Loucy (cell line): ENCODE results near the gene RTEL1.

Source experiments
- H2AFZ ChIP-seq: fragments of 200-600 bp; sonication (generic); 2 replicates; pipeline ENCODE4 v1.6.0; 2016; ENCODE audit warnings: antibody characterized with exemption, mild to moderate bottlenecking, low read length, moderate library complexity
- H3F3A ChIP-seq: fragments of 200-600 bp; 2 replicates; pipeline ENCODE4 v1.6.0; 2016; ENCODE audit warnings: antibody characterized with exemption, low read depth, mild to moderate bottlenecking
- H3K27me3 ChIP-seq: fragments of 200-600 bp; sonication (generic); 2 replicates; pipeline ENCODE4 v1.6.1; 2014; ENCODE audit warnings: low read length, mild to moderate bottlenecking; ENCODE audit not compliant: insufficient read depth, poor library complexity, severe bottlenecking
- H3K36me3 ChIP-seq: fragments of 200-600 bp; sonication (generic); 2 replicates; pipeline ENCODE4 v1.6.1; 2016; ENCODE audit warnings: low read length; ENCODE audit not compliant: insufficient read depth
- H3K4me1 ChIP-seq: fragments of 200-600 bp; sonication (generic); 2 replicates; pipeline ENCODE4 v1.5.1; 2014; ENCODE audit warnings: low read length, mild to moderate bottlenecking; ENCODE audit not compliant: insufficient read depth, poor library complexity, severe bottlenecking
- H3K4me2 ChIP-seq: fragments of 200-600 bp; sonication (generic); 2 replicates; pipeline ENCODE4 v1.6.0; 2014; ENCODE audit warnings: antibody characterized with exemption, low read length, low read depth, mild to moderate bottlenecking; ENCODE audit not compliant: poor library complexity, severe bottlenecking
- H3K4me3 ChIP-seq: fragments of 200-600 bp; sonication (generic); 2 replicates; pipeline ENCODE4 v1.5.1; 2014; ENCODE audit warnings: low read length, mild to moderate bottlenecking, mixed read lengths; ENCODE audit not compliant: poor library complexity, severe bottlenecking
- H3K79me2 ChIP-seq: fragments of 200-600 bp; sonication (generic); 2 replicates; pipeline ENCODE4 v1.6.1; 2014; ENCODE audit warnings: low read length; ENCODE audit not compliant: insufficient read depth
- H3K9ac ChIP-seq: fragments of 200-600 bp; sonication (generic); 2 replicates; pipeline ENCODE4 v1.6.0; 2014; ENCODE audit warnings: mild to moderate bottlenecking, low read depth, low read length, moderate library complexity; ENCODE audit not compliant: poor library complexity, severe bottlenecking
- H3K9me2 ChIP-seq: fragments of 200-600 bp; sonication (generic); replicated peaks from 2 replicates; pipeline ENCODE4 v1.6.1; 2016; ENCODE audit warnings: low read depth, low read length, mixed read lengths
- H3K9me3 ChIP-seq: fragments of 200-600 bp; sonication (generic); 2 replicates; pipeline ENCODE4 v1.6.1; 2014; ENCODE audit warnings: mild to moderate bottlenecking, antibody characterized with exemption, low read length, low read depth; ENCODE audit not compliant: insufficient read depth
- H4K20me1 ChIP-seq: fragments of 200-600 bp; sonication (generic); 2 replicates; pipeline ENCODE4 v1.6.0; 2014; ENCODE audit warnings: antibody characterized with exemption, low read length, mild to moderate bottlenecking; ENCODE audit not compliant: insufficient read depth, poor library complexity, severe bottlenecking
- CTCF ChIP-seq: fragments of 200-600 bp; sonication (generic); conservative IDR thresholded peaks from 2 replicates; pipeline ENCODE4 v1.5.1; 2014; ENCODE audit warnings: mild to moderate bottlenecking, antibody characterized with exemption, low read length
- EZH2phosphoT487 ChIP-seq: fragments of 200-600 bp; IDR thresholded peaks from 2 replicates; pipeline ENCODE4 v1.6.1; 2018; ENCODE audit warnings: antibody characterized with exemption, mild to moderate bottlenecking, moderate library complexity, borderline replicate concordance

The RTEL1 gene

DNA sequence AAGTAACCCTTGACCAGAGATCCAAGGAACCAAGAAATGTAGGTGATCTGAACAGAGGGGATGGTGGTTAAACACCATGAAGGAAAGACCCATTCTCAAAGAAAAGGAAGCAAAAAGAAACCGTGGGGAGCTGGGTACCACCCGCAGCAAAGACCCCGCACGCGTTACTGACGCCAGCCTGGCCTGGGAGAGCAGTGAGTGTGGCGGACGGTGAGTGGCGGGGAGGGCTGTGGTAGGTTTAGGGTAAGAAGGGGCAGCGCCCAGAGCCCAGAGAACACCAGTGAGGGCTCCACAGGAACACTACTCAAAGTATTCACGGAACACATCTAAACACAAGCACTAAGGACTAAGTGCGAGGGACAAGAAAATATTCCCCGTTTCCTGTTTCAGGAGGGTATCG lies 35.4 kb upstream of the RTEL1 start:
- Histone ChIP-seq H3K36me3 (peaks cover 16% of the 10 kb centered on the region; the same call in 1 of the 2 replicates), H3K9me3 (no peaks in the 10 kb centered on the region), H3K27me3 (no peaks in the 10 kb centered on the region), H3K4me1 (peaks cover 37% of the 10 kb centered on the region), H3K4me2 (peak overlapping the region; percentile 0), H3K4me3 (no peak overlapping the region), H3K79me2 (peaks cover 81% of the 10 kb centered on the region), H3K9me2 (no peaks in the 10 kb centered on the region), H2AFZ (no peak overlapping the region), H4K20me1 (peaks cover 3% of the 10 kb centered on the region), H3F3A (peaks cover 4% of the 10 kb centered on the region; the same call in 1 of the 2 replicates), H3K9ac (peak overlapping the region; percentile 21)
- no peak for TF ChIP-seq CTCF
- TF ChIP-seq EZH2phosphoT487 = no peak

GRCh38 chr20:63624486-63624885 lies 33.6 kb upstream of the RTEL1 start:
- peaks cover 86% of the 10 kb centered on the region for H3K79me2 ChIP-seq

GRCh38 chr20:63625771-63626423 lies 32.2 kb upstream of the RTEL1 start:
- Histone ChIP-seq H3K9ac (peak overlapping the region; percentile 100), H3K4me2 (peak overlapping the region; percentile 80), H3F3A (peaks cover 4% of the 10 kb centered on the region; the same call in 1 of the 2 replicates), H3K27me3 (no peaks in the 10 kb centered on the region), H3K4me1 (peaks cover 40% of the 10 kb centered on the region), H3K36me3 (no peaks in the 10 kb centered on the region), H3K9me3 (no peaks in the 10 kb centered on the region), H3K9me2 (no peaks in the 10 kb centered on the region), H3K79me2 (peaks cover 76% of the 10 kb centered on the region), H4K20me1 (peaks cover 3% of the 10 kb centered on the region), H3K4me3 (peak overlapping the region; percentile 96), H2AFZ (peak overlapping the region; percentile 58; the same call in 1 of the 2 replicates)
- TF ChIP-seq EZH2phosphoT487 = no peak

More at GRCh38 chr20:63624486-63624885, 33.6 kb upstream of the RTEL1 start:
- no peaks in the 10 kb centered on the region for H3K9me2 ChIP-seq
- H3F3A ChIP-seq = peaks cover 4% of the 10 kb centered on the region; the same call in 1 of the 2 replicates
- peak overlapping the region; percentile 100 for H3K9ac ChIP-seq
- H3K9me3 ChIP-seq = no peaks in the 10 kb centered on the region
- TF ChIP-seq CTCF = peak; percentile 25; the same call in 1 of the 2 replicates
- TF ChIP-seq EZH2phosphoT487 = no peak
- H4K20me1 ChIP-seq = peaks cover 3% of the 10 kb centered on the region
- peak overlapping the region; percentile 96 for H3K4me3 ChIP-seq
- H3K36me3 ChIP-seq = no peaks in the 10 kb centered on the region
- H2AFZ ChIP-seq = no peak overlapping the region
- peak overlapping the region; percentile 80 for H3K4me2 ChIP-seq
- H3K27me3 ChIP-seq = no peaks in the 10 kb centered on the region
- H3K4me1 ChIP-seq = peaks cover 43% of the 10 kb centered on the region
